SH-SY5Y (cell line): ENCODE results near the gene ZFYVE1.

Source experiments
- GATA2 ChIP-seq: IDR thresholded peaks from 2 replicates; pipeline ENCODE4 v1.6.1; 2011; ENCODE audit warnings: mild to moderate bottlenecking, low read depth, low read length
- GATA3 ChIP-seq: IDR thresholded peaks from 2 replicates; pipeline ENCODE4 v1.6.1; 2011; ENCODE audit warnings: low read depth, mild to moderate bottlenecking, low read length, moderate library complexity

DNA sequence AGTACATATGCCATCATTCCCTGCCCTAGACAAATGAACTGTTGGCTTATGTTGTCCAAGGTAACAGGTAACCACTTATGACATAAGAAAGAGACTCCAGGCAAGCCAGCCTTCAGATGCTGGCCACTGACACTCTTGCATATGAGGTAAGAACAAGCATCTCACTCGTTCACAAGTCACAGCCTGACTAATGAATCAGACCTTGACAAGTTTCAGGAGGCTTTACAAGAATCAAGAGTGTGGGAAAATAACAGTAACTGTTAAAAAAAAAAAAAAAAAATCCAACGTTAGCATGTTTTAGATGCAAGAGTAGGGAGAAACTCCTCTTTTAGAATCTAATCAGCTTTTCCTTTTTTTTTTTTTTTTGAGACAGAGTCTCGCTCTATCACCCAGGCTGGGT is 40.7 kb downstream of the ZFYVE1 start:
- no peak for TF ChIP-seq GATA2
- TF ChIP-seq GATA3, result no peak
